Panc1 (cell line): ENCODE data around the gene MTX1. TPM values are rescaled to one million over a fixed set of nuclear protein-coding genes. Genes with fewer than 3 reads are reported as not detected.
A peak's percentile ranks its signal among the peaks of the same experiment; 100 is the strongest.

Experiments used
- ATAC-seq: fragments of 200-7000 bp; cut with Tn5 transposase; 2 replicates; pipeline ENCODE4 v1.9.1; 2020; ENCODE audit warnings: mild to moderate bottlenecking, moderate library complexity
- BruUV-seq: library from RNA; stranded (reverse); fragments of 400-500 nt; replicated peaks from 2 replicates; lab custom pipeline; 2021; lab: Mats Ljungman, UMichigan
- CTCF ChIA-PET: fragments of 300-600 bp; sonication (Branson Sonifier 250); formaldehyde crosslinking; loops from one replicate; lab custom pipeline; 2022; ENCODE audit warnings: antibody characterized with exemption; lab: Charles Lee
- POLR2A ChIA-PET: fragments of 300-600 bp; sonication (Branson Sonifier 250); formaldehyde crosslinking; loops from one replicate; lab custom pipeline; 2022; ENCODE audit warnings: antibody characterized with exemption; lab: Charles Lee
- DNase-seq: peaks from one replicate; pipeline ENCODE4 v3.0.0-alpha.2; 2010; ENCODE audit warnings: low read depth, low spot score
- H3K27ac ChIP-seq: 2 replicates; pipeline ENCODE4 v1.5.1; 2011; ENCODE audit warnings: mild to moderate bottlenecking, low read length, inconsistent platforms
- H3K27me3 ChIP-seq: fragments of 200-500 bp; sonication (Bioruptor generic); 2 replicates; pipeline ENCODE4 v1.6.0; 2014; ENCODE audit warnings: low read length, inconsistent platforms; ENCODE audit not compliant: control insufficient read depth, insufficient read depth
- H3K36me3 ChIP-seq: fragments of 200-500 bp; sonication (Bioruptor generic); 2 replicates; pipeline ENCODE4 v1.5.1; 2014; ENCODE audit warnings: inconsistent platforms, mild to moderate bottlenecking, low read length, moderate library complexity; ENCODE audit not compliant: control insufficient read depth, insufficient read depth
- H3K4me1 ChIP-seq: 2 replicates; pipeline ENCODE4 v1.5.1; 2011; ENCODE audit warnings: inconsistent platforms, mild to moderate bottlenecking, low read length, moderate library complexity; ENCODE audit not compliant: control insufficient read depth, insufficient read depth
- H3K4me3 ChIP-seq, 2 experiments: 2 replicates each; pipeline ENCODE4 v1.5.1; 2011 to 2012; ENCODE audit warnings: low read depth in 2 of 2, low read length in 2 of 2, mild to moderate bottlenecking in 2 of 2, inconsistent platforms in 1 of 2, moderate library complexity in 1 of 2
- H3K9me3 ChIP-seq: fragments of 200-500 bp; sonication (Bioruptor generic); 2 replicates; pipeline ENCODE4 v1.5.1; 2014; ENCODE audit warnings: low read depth, mild to moderate bottlenecking, inconsistent platforms, low read length, moderate library complexity; ENCODE audit not compliant: control insufficient read depth, insufficient read depth
- POLR2AphosphoS5 ChIP-seq: IDR thresholded peaks from 2 replicates; pipeline ENCODE4 v1.6.1; 2012; ENCODE audit warnings: mild to moderate bottlenecking, low read depth, low read length, moderate library complexity
- SIN3A ChIP-seq: IDR thresholded peaks from 2 replicates; pipeline ENCODE4 v1.6.1; 2012; ENCODE audit warnings: low read depth, mild to moderate bottlenecking, low read length, moderate library complexity, borderline replicate concordance; ENCODE audit not compliant: insufficient read depth
- TCF7L2 ChIP-seq: IDR thresholded peaks from 2 replicates; pipeline ENCODE4 v1.6.1; 2011; ENCODE audit warnings: mild to moderate bottlenecking, low read depth, low read length, inconsistent platforms
- in situ Hi-C: cut with HindIII; loops from 2 replicates; pipeline ENCODE4 v1.10.0; 2016; ENCODE audit warnings: low sequenced_read_pairs, low pct_unique_long_range_greater_than_20kb
- intact Hi-C: fragments of 100-400 bp; cut with micrococcal nuclease; formaldehyde crosslinking; loops from one replicate; pipeline ENCODE4 v1.10.0; 2022; ENCODE audit not compliant: unreplicated experiment
- total RNA-seq: library from RNA; stranded (reverse); gene quantifications from one replicate; pipeline ENCODE4 v1.2.1, GENCODE V29; 2021; ENCODE audit not compliant: unreplicated experiment
- TF ChIP-seq, protein P1 (sequence below), 2 experiments: IDR thresholded peaks; 2 replicates each; pipeline ENCODE4 v1.6.1; 2011 to 2012; ENCODE audit warnings: low read depth in 2 of 2, control low read depth in 1 of 2, low read length in 1 of 2, mild to moderate bottlenecking in 1 of 2, moderate library complexity in 1 of 2; ENCODE audit not compliant: insufficient read depth in 1 of 2

The MTX1 gene
- total RNA-seq, 1 experiment from 2014 or later, result 53.6 TPM

DNA sequence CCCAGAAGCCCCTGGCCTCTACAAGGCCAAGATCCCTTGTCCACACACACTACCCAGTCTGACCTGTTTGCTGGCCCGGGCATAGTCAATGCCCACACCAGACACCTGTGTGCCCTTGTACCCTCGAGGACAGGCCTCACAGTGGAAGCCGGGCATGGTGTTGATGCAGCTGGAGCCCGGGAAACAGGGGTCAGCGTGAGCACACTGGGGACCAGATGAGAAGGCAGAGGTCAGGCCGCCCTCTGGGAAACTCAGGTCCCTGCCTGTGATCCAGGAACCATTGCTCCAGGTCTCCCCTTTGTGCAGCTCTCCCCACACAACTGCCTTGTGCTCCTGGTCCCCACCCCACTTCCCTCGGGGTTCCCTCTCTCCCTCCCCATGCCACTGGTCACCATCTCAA, 6.3 kb upstream of the MTX1 start:
- DNase-seq (no peak), ATAC-seq (no peak)
- Histone ChIP-seq H3K4me1 (peaks cover 4% of the 10 kb centered on the region), H3K36me3 (0 out of 2 replicates have a peak, but pooled peaks cover 3% of the 10 kb centered on the region), H3K9me3 (no peaks in the 10 kb centered on the region), H3K4me3 (no peak overlapping the region), H3K27ac (no peak overlapping the region), H3K27me3 (no peaks in the 10 kb centered on the region)
- intact Hi-C loops, result no loop called here
- ChIA-PET POLR2A (no interaction called here), CTCF (no interaction called here)
- in situ Hi-C loops, result no loop called here
- TF ChIP-seq SIN3A (no peak), POLR2AphosphoS5 (0 out of 2 replicates have a peak, but pooled peaks have one; percentile 16)
- TF ChIP-seq, protein P1, sequence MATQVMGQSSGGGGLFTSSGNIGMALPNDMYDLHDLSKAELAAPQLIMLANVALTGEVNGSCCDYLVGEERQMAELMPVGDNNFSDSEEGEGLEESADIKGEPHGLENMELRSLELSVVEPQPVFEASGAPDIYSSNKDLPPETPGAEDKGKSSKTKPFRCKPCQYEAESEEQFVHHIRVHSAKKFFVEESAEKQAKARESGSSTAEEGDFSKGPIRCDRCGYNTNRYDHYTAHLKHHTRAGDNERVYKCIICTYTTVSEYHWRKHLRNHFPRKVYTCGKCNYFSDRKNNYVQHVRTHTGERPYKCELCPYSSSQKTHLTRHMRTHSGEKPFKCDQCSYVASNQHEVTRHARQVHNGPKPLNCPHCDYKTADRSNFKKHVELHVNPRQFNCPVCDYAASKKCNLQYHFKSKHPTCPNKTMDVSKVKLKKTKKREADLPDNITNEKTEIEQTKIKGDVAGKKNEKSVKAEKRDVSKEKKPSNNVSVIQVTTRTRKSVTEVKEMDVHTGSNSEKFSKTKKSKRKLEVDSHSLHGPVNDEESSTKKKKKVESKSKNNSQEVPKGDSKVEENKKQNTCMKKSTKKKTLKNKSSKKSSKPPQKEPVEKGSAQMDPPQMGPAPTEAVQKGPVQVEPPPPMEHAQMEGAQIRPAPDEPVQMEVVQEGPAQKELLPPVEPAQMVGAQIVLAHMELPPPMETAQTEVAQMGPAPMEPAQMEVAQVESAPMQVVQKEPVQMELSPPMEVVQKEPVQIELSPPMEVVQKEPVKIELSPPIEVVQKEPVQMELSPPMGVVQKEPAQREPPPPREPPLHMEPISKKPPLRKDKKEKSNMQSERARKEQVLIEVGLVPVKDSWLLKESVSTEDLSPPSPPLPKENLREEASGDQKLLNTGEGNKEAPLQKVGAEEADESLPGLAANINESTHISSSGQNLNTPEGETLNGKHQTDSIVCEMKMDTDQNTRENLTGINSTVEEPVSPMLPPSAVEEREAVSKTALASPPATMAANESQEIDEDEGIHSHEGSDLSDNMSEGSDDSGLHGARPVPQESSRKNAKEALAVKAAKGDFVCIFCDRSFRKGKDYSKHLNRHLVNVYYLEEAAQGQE (IDR thresholded peaks at IDR 0.05; ENCODE audit: insufficient read depth in 1 of 2, low read depth in 2 of 2, low read length in 1 of 2), result no peak
- no TSS peak for BruUV-seq

- peaks cover 10% of the 10 kb centered on the region for H3K4me1 ChIP-seq
- TF ChIP-seq, protein P1 (IDR thresholded peaks at IDR 0.05; ENCODE audit: insufficient read depth in 1 of 2, low read depth in 2 of 2, low read length in 1 of 2), result no peak
- TF ChIP-seq POLR2AphosphoS5, result no peak
- no peak for TF ChIP-seq TCF7L2
- no peak for TF ChIP-seq SIN3A
- no peak overlapping the region for H3K27ac ChIP-seq
- H3K4me3 ChIP-seq, result no peak overlapping the region
- intact Hi-C loops (no loop called here), in situ Hi-C loops (no loop called here)
- no peaks in the 10 kb centered on the region for H3K27me3 ChIP-seq
- ChIA-PET POLR2A (interaction anchor here (0.7 kb wide), 1 partner anchor 92 kb away, joined by 3 read pairs; no protein-coding TSS in a partner anchor), CTCF (no interaction called here)
- no TSS peak for BruUV-seq
- DNase-seq, result no peak
- H3K36me3 ChIP-seq, result 0 out of 2 replicates have a peak, but pooled peaks cover under 1% of the 10 kb centered on the region
- ATAC-seq, result no peak
- no peaks in the 10 kb centered on the region for H3K9me3 ChIP-seq
These were observed 5.6 kb upstream of the MTX1 start for GRCh38 chr1:155202731-155203515.
